Ecto neural progenitor cell (in vitro differentiated cells): ENCODE data around the gene ATP8B1.

Experiments used
- DNase-seq: peaks from one replicate; pipeline ENCODE4 v3.0.0-alpha.2; 2018; ENCODE audit warnings: low spot score

Gene ATP8B1

DNA sequence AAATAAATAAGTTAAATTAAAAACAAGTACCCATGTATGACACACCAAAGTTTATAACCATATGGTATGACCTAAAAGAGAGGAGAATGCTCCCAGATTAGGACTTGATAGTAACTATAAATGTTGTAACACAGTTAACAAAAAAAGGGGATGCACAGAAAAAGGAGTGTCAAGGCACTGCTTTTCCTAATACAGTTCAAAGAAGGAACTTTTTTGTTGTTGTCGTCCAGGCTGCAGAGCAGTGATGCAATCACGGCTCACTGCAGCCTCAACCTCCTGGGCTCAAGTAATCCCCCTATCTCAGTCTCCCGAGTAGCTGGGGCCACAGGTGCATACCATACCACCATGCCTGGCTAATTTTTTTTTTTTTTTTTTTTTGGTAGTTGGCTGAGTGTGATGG, 184.2 kb downstream of the ATP8B1 start:
- no peak for DNase-seq

DNA sequence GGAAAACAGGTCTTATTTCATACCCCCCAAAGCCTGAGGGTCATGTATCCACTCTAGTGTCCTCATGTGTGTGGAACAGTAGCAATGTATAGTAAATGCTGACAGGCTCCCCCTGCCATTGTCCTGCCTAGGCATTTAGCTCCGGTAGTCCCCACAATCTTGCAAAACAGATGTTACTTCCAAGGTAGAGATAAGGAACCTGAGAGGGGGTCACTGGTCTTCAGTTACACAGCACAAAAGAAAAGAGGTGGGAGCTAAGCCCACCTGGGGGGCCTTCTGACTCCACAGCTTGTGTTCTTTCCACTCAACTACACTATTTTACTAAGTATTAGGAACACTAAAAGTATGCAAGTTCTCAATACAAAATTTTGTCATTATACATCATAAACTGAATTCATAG, 199.2 kb downstream of the ATP8B1 start:
- no peak for DNase-seq
